ENCODE data around the gene CMSS1.

The CMSS1 gene

DNA sequence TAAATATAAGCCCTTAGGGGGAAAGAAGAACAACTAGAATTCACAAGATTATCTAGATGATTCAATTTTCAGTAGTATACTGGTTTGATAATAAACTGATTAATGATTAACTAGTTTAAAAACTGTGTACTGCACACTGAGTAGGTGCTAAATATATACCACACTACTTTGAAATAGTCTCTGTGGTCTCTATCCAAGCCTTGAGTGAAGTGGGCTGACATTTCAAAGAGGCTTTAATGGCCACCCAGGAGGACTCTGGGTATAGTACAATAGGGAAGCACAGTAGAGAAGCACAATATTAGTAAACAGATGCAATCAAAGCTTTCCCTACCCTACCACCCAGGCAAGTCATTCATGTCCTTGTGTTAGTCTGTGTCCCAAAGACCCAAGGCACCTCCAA, 249.9 kb downstream of the CMSS1 start:
- TF ChIP-seq, protein P1, sequence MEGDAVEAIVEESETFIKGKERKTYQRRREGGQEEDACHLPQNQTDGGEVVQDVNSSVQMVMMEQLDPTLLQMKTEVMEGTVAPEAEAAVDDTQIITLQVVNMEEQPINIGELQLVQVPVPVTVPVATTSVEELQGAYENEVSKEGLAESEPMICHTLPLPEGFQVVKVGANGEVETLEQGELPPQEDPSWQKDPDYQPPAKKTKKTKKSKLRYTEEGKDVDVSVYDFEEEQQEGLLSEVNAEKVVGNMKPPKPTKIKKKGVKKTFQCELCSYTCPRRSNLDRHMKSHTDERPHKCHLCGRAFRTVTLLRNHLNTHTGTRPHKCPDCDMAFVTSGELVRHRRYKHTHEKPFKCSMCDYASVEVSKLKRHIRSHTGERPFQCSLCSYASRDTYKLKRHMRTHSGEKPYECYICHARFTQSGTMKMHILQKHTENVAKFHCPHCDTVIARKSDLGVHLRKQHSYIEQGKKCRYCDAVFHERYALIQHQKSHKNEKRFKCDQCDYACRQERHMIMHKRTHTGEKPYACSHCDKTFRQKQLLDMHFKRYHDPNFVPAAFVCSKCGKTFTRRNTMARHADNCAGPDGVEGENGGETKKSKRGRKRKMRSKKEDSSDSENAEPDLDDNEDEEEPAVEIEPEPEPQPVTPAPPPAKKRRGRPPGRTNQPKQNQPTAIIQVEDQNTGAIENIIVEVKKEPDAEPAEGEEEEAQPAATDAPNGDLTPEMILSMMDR (IDR thresholded peaks at IDR 0.05; ENCODE audit: insufficient read depth, low read length, missing control alignments), result no peak
- no peak for DNase-seq (ENCODE audit: low read depth, low spot score)
- no peak overlapping the region for H3K4me3 ChIP-seq (ENCODE audit: low read depth, low read length)
- ChIA-PET CTCF (interaction anchor here (1.7 to 4.1 kb wide), 6 partner anchors 10 to 207 kb away, joined by 4 to 54 read pairs (median 10); partner anchors contain the start of gene TBC1D23), POLR2A (no interaction called here)

GRCh38 chr3:100068826-100069225, 251.2 kb downstream of the CMSS1 start:
- TF ChIP-seq, protein P1 (IDR thresholded peaks at IDR 0.05; ENCODE audit: insufficient read depth, low read length, missing control alignments), result peak; percentile 76
- ChIA-PET CTCF (interaction anchor here (0.8 to 4.1 kb wide), 51 partner anchors 8 to 261 kb away, joined by 3 to 54 read pairs (median 4); partner anchors contain the start of gene TBC1D23), POLR2A (interaction anchor here (0.5 kb wide), 1 partner anchor 117 kb away, joined by 4 read pairs; no protein-coding TSS in a partner anchor)
- H3K4me3 ChIP-seq (ENCODE audit: low read depth, low read length), result no peak overlapping the region
- no peak for DNase-seq (ENCODE audit: low read depth, low spot score)

DNA sequence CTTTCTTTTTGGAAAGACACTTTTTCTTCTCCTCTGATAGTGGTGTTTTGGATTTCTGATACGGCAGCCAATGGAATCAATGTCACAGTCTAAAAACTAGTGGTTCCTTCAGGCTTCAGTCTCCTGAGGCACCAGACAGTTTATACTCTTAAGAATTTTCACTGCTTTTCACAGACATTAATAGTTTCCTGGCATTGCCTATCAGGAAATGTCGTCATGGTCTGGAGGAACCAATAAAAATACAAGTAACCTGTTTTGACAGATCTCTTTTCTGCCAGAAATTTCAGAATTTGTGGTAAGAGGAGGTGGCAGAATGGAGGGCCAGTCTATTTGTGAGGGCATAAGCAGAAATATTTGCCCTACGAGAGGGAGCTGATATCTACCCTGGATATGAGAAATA, 251.8 kb downstream of the CMSS1 start:
- H3K4me3 ChIP-seq (ENCODE audit: low read depth, low read length), result no peak overlapping the region
- TF ChIP-seq, protein P1 (IDR thresholded peaks at IDR 0.05; ENCODE audit: insufficient read depth, low read length, missing control alignments), result no peak
- ChIA-PET CTCF (interaction anchor here (0.6 to 4.1 kb wide), 48 partner anchors 8 to 261 kb away, joined by 3 to 54 read pairs (median 4); partner anchors contain the start of gene TBC1D23), POLR2A (no interaction called here)
- no peak for DNase-seq (ENCODE audit: low read depth, low spot score)

- ChIA-PET POLR2A (no interaction called here), CTCF (interaction anchor here (0.7 to 3.5 kb wide), 4 partner anchors 10 to 182 kb away, joined by 3 to 21 read pairs (median 8); no protein-coding TSS in a partner anchor)
- TF ChIP-seq, protein P1 (IDR thresholded peaks at IDR 0.05; ENCODE audit: insufficient read depth, low read length, missing control alignments), result no peak
- H3K4me3 ChIP-seq (ENCODE audit: low read depth, low read length), result no peak overlapping the region
- DNase-seq (ENCODE audit: low read depth, low spot score), result no peak
Observed at GRCh38 chr3:100072326-100073048, 254.8 kb downstream of the CMSS1 start.

DNA sequence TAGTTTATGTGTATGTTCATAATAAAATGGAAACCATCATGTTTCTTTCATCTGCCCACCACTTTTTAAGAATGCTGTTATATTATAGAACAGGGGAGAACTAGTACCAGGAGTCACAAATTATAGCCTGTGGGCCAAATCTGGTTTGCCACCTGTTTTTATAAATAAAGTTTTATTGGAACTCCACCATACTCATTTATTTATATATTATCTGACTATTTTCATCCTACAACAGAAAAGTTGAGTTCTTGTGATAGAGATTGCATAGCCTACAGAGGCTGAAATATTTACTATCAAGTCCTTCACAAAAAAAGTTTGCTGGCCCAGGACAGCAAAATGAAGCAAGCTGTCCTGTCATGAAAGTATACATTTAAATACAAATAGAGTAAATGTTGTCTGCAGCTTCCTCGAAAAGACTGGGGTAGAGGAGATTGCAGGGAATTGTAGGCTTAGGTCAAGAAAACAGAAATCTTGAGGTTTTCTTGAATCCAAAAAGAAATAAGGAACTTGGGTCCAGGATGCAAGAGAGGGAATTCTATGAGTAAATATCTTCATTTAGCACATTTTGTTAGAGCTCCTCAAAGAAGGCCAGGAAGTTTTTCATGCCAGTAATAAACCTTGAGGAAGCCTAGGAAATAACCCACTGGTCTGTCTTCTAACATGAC, 255.5 kb downstream of the CMSS1 start:
- no peak for DNase-seq (ENCODE audit: low read depth, low spot score)
- H3K4me3 ChIP-seq (ENCODE audit: low read depth, low read length), result no peak overlapping the region
- TF ChIP-seq, protein P1 (IDR thresholded peaks at IDR 0.05; ENCODE audit: insufficient read depth, low read length, missing control alignments), result no peak
- CTCF ChIA-PET, result interaction anchor here (0.9 to 3.5 kb wide), 5 partner anchors 9 to 184 kb away, joined by 3 to 21 read pairs (median 7); no protein-coding TSS in a partner anchor
- POLR2A ChIA-PET, result interaction anchor here (1.0 kb wide), 1 partner anchor 181 kb away, joined by 4 read pairs; no protein-coding TSS in a partner anchor
